Right lung (tissue), 5 donors: Measurements from ENCODE around the gene SCFD2. TPM values are rescaled to one million over a fixed set of nuclear protein-coding genes. Genes with fewer than 3 reads are reported as not detected.
"Not testable (repeated sequence)": the region's sequence is repeated elsewhere in the genome, so short reads cannot be mapped to it uniquely, and the experiment has no call there.

Source experiments
- DNase-seq, 2 donors: peaks; one replicate each; pipeline ENCODE4 v3.0.0-alpha.2; 2013
- polyA plus RNA-seq, 5 donors: library from polyadenylated mRNA; unstranded; fragments of 120-200 nt; gene quantifications; one replicate each; pipeline versions ENCODE4 v1.2.1 to v1.2.3, GENCODE V29; 2013; ENCODE audit warnings: inconsistent platforms in 1 of 5, low replicate concordance in 1 of 5; ENCODE audit not compliant: insufficient read length in 5 of 5, insufficient read depth in 1 of 5

SCFD2 gene
- polyA plus RNA-seq, 5 donors: 10.6 to 14.1 (median 13.5) TPM

DNA sequence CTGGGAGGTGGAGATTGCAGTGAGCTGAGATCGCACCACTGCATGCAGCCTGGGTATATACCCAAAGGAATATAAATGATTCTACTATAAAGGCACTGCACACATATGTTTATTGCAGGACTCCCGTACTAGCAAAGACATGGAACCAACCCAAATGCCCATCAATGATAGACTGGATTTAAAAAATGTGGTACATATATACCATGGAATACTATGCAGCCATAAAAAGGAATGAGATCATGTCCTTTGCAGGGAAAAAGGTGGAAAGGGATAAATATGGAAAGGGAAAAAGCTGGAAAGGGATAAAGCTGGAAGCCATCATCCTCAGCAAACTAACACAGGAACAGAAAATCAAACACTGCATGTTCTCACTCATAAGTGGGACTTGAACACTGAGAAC is 308.8 kb downstream of the SCFD2 start:
- DNase-seq: not testable (repeated sequence)

DNA sequence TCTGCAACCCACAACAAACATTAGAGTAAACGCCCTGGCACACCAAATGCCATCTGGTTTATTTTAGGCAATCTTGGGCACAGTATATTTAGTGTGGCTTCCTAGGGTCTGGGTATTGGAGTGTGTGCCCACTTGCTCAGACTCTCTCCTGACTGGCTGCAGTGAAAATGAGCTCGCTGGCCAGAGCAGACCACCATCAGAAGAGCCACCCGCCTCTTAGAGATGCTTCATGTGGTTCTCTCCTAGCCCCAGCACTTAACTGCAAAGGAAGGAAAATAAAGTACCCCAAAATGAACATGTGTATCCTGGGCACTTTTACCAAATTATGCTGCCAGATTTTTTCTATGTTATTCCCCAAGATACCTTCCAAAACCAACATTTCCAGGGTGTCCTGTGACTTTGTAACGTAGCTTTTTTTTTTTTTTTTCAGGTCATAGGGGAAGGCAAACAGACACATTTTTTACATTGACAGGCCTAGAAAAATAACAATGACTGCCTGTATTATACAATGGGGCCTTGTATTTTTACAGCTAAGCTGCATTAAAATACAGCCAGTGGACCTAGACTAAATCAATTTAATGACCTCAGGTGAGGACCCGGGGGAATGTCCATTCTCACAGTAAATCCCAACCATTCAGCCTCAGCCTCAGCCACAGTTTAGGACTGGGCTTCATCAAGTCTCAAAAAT is 310.0 kb downstream of the SCFD2 start:
- DNase-seq: no peak

DNA sequence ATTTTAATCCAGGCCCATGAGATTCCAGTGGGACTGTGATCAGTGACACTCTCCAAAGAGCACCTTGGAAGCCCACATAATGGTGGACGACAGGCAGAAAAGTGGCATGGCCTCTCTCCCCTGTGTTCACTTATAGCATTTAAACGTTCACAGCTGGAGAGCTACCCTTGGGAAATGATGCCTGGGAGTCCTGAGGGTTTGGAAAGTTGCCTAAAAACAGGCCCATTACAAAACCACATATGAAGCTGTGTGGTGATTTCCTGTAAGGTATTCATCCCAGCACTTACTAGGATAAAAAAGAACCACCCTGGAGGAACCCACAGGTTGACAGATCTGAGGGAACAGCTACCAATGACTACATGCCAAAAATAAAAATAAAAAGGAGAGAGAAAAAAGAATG is 310.6 kb downstream of the SCFD2 start:
- DNase-seq: no peak

DNA sequence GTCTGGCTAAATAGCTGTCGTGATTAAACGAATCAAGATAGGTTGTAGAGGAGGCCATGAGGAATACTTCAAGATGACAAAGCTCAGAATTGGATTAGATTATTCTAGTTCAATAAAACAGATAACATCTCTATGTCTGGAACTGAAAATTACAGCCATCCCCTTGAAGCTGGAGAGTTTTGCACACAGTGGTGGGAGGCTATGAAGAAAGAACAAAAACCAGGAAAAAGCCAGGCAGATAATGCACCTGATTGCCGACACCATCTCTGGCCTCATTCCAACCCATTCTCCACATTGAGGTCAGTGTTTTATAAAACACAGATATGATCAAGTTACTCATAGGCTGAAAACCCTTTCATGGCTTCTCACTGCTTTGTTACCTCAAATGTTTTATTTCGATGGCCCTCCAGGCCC is 315.5 kb downstream of the SCFD2 start:
- DNase-seq: no peak

DNA sequence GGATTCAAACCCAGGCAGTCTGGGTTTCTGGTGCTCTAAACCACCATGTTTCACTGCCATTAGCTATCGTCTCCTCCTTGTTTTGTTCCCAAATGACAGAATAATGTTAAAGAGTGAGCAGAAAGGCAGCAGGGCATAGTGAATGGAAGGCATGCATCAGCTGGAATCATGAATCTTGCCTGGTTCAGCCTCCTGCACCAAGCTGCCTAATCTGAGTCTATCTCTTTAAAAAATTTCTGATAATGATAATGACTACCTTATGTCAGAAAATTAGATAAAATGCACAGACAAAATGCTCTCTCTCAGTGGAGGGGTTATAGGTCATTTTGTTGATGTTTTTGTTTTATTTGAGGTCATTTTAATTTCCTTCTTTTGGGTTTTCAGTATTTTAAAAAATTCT is 316.3 kb downstream of the SCFD2 start:
- no peak for DNase-seq

DNA sequence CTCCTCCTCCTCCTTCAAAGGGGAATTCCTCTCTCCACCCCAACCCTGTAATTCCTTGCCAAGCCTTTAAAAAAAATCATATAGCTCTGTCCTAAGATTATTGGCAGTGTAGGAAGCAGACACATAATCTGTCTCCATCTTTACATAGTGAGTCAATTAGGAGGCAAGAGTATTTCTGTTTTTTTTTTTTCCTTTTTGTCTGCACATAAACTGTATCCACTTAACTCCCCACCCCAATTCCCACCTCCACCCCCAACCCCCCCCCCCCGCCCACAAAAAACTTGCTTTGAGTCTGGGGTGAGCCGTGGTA is 321.3 kb downstream of the SCFD2 start:
- no peak for DNase-seq

DNA sequence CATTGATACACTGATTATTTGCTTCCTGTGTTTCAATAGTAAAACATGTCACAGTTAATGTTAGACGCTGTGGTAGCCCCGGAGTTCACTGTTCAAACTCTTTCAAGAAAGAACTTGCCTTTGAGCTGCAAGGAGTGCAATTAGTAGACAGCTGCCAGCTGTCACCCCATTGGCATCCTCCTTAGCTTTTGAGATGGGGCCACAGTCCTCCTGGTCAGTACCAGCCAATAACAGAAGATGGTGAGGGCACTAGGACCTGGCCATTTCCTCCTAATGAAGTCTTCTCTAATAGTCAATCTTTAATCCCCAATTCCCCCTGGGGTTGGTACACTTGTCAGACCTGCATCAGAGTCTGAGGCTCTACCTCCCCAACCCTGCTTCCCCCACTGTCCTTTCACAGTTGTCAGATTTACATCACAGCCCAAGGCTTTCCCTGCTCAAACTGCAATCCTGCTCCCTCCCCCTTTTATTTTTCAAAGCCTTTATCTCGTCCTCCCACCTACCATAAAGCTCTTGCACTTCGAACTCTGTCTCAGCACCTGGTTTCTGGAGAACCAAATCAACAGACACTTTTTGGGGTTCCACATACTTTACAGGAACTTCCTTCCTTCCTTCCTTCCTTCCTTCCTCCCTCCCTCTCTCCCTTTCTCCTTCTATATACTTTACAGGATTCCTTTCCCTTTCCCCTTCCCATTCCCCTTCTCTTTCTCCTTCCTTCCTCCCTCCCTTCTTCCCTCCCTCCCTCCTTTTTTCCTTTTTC is 321.8 kb downstream of the SCFD2 start:
- no peak for DNase-seq

DNA sequence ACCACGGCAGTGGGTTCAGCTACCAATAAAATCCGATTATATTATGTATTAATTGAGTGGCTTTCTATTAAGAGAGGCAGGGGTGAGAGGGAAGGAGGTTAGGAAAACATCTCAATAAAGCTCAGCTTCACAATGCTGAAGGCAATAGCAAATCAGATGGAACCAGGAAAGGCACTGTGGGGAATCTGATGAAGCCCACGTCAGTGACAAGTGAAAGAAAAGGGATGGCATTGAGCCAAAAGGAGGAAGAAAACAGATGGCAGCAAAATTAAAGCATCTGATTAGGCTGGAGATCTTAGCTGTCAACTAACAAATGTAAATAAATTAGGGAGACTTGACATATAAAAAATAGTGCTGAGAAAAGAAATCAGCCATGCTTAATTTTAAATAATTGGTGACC is 322.8 kb downstream of the SCFD2 start:
- DNase-seq: no peak

DNA sequence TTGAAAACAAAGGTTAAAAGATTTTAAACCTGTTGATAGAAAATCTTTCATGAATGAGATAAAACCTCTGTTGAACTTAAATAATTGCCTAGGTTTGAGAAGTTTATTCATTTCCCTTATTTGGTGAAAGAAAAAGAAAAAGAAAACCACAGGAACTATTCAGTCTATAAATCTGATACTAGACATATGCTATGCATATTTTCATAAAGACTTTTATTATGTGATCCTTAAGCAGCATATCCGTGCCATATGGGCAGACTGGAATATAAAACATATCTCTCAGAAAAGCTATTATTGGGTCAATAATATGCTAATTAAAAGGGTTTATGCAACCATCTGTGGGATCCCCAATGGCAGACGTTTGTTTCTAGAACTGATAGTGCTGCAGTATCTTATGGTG is 325.0 kb downstream of the SCFD2 start:
- no peak for DNase-seq

DNA sequence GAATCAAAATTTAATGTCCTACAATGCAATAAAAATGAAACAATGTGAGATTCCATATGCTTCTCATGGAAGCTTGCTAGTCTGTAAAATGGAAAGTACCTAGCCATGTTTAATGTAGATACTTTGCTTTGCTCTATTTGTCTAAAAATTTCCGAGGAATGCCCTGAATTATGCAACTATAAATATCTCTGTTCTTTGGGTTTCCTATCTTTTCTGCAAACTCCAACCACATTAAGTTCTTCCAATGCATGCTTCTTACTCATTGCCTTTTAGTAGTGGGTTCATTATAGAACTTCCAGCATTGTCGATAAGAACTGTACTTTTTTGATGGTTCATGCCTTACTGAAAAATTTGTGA is 325.4 kb downstream of the SCFD2 start:
- no peak for DNase-seq

DNA sequence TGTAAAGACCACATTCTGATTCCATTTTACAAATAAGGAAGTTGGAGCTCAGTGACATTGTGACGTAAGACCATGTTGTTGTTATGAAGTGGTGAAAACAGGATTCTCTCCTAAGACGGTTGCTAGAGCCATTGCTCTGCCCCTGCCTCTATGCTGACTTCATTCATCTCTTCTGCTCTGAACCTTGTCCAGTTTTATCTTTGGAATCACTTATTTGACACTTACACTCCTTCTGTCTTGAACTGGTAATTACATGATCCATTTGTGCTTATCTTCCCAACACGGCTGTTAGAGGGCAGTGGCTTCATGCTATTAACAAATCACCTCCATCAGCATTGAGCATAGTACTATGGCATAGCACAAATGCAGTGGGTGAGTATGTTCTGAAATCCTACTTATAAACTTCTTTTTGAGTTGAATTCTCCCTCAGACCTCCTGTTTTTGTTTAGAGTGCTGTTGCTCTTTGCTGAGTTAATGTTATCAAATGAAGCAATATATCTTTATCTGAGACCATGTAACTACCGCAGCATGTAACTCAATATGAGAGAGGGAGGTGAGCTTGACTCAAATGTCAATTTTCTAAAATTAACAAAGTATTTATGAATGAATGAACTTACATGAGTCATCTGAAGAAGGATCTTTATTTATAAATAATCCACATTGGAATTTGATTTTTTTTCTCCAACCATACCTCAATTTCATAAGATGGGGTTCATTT is 326.0 kb downstream of the SCFD2 start:
- DNase-seq: no peak

DNA sequence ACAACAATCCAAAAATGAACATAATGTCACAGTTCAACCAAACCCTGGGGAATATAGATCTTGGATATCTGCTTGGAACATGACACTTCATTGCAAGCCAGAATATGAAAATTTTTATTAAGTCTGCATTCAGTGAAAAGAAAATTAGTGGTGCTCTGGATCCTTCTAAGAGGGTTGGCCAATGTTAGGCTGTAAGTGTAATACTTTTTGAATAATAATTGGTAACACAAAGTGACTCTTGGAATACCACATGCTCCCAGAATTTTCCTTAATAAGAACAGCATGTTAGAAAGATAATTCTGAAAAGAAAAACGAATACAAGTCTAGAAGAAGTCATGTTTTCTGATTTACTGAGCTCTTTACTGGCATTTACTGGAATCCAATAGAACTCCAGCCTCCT is 328.0 kb downstream of the SCFD2 start:
- DNase-seq: no peak

DNA sequence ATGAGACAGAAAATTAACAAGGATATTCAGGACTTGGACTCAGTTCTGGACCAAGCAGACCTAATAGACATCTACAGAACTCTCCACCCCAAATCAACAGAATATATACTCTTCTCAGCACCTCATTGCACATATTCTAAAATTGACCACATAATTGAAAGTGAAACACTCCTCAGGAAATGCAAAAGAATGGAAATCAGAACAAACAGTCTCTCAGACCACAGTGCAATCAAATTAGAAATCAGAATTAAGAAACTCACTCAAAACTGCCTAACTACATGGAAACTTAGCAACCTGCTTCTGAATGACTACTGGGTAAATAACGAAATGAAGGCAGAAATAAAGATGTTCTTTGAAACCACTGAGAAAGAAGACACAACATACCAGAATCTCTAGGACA is 333.0 kb downstream of the SCFD2 start:
- DNase-seq: not testable (repeated sequence)

DNA sequence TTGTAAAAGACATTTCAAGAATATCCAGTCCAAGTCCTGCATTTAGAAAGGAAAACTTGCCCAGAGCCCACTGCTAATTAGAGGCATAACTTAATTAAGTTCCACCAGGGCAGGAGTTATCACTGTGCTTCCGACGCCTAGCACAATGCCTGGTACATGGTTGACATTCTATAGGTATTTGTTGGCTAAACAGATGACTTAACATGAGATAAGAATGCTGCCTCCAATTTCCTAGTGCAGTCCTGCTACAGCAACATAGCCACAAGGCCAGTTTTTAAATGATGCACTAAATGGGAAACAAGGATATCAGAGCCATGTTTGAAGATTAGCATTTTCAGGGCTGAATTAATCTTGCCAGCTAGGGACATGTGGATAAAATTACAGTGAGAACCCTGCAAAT is 339.6 kb downstream of the SCFD2 start:
- no peak for DNase-seq

DNA sequence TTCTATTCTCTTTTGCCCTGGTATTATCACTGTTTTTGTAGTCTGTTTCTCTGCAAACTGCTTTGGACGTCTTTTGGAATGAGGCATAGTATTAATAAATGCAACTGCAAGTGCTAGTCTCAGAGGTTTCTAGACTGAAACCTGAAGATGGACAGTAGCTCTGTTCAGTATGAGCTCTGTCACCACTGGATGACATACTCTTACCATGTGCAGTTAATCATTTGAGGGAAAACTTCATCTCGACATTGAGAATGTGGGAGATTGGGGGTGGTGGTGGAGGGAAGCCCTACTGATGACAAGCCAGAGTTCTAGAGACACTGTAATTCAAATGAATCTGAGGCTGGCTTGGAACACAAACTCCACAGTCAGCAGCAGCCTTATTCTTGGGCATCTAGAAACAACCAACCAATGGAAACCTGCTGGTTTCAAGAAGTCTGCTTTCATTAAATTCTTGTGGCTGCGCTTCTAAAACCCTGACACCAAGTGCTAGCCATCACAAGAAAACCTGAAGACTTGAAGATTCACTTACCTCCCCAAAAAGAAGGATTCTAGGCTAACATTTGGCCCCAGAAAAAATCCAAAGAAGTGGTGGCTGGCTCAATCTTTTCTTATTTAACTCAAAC is 342.1 kb downstream of the SCFD2 start:
- DNase-seq: no peak

DNA sequence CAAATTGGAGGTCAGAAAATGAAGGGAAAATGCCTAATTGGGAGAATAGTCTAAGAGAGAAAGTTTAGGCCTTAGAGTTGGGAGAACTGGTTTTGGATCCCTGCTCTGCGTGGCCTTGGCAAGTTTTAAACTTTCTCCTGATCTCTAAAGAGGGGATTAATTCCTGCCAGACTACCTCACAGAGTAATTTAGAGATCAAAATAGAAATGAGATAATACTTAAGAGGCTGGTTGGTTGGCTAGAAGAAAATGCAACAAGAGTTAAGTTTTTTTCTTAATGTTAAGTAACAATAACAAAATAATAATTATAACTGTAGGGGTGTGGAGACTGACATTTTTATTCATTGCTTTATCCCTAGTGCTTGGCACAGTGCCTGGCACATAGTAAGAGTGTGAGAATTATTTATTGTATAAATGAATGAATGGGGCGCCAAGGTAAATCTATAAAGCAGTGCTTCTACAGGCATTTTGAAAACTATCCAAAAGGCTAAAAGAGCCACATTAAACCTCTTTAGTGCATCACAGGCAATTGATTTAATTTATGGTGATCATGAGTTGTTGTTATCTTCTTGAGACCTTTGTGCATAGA is 343.3 kb downstream of the SCFD2 start:
- no peak for DNase-seq

DNA sequence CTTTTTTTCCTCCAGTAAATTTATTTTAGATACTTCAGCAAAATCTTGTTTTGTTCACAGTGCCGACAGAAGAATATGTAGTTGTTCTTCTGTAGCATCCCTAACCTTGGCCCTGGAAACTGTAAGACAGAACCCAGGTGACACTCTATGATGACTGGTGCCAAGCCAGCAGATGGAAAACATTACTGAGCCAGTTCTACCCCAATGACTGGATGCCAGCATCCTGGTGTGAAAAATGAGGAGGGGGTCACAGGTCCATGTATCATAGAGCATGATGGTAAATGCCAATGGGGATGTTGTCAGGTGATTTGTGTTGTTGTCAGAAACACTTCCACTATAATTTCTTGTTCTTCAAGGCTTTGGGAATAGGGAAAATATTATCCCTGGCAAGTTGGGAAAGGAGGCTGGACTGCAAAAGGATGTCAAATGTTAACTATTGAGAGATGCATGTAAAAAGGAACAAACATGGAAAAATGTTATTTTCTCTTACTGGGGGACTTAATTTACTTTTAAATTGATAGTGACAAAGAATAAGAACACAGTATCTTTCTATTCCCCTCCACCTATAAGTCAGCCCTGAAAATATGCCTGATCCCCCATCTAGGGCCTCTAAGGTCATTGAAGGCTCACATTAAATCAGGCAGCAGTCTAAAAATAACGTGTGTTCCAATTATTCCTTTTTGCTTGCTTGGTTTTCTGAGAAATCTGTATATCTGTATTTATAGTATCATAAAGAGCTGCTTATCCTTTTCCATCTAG is 343.9 kb downstream of the SCFD2 start:
- DNase-seq: no peak

DNA sequence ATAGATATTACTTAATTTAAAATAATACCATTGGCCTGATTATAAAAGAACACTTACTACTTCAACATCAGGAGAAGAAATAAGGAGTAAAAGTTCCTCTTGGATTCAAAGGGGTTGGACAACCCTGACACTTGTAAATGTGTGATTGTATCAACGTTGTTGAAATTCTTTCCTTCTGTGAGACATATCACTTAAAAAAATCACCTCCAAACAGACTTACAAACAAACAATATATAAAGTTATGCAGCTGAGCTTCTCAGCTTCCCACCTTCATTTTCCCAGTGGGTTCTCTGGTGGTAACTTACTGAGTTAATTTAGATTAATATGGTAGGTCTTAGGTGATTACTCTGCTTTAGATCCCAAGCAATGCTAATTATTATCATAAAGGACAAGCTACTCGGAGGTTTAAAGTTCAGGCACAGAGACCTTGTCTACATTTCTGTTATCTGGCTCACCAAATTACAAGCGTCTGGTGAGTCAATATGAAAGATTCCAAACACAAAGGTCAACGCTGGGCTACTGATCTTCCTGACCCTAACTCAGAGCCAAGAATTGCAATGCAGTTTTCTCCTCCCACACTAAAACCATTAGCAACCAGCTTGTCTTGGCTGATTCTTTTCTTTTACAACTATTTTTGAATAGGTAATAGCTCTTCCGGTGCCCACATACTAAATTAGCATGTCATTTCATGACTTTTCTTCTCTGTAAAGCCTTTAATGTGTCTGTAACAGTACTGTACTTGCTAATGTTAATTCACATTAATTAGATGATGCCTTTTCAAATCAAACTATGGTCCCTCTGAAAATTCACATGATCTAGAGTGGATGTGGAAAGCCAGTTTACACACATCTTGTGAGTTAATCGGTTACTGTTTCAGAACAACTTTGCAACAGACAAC is 346.1 kb downstream of the SCFD2 start:
- DNase-seq: no peak

DNA sequence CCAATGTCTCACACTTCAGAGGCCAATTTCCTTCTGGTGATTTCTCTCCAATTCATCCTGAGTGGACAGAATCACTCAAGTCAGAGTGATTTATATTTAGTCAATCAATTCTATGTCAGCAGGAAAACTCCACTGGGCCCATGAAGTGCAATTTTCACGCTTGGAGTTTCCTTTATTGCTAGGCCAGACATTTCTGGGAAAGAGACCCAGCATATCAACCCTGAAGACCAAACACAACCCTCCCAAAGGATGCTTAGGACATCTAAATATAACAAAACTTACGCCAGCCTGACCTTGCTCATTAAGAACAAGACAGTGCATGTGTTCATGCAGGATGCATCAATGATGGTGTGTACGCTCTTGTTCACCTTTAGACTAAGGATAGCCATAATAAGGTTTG is 347.4 kb downstream of the SCFD2 start:
- DNase-seq: no peak

DNA sequence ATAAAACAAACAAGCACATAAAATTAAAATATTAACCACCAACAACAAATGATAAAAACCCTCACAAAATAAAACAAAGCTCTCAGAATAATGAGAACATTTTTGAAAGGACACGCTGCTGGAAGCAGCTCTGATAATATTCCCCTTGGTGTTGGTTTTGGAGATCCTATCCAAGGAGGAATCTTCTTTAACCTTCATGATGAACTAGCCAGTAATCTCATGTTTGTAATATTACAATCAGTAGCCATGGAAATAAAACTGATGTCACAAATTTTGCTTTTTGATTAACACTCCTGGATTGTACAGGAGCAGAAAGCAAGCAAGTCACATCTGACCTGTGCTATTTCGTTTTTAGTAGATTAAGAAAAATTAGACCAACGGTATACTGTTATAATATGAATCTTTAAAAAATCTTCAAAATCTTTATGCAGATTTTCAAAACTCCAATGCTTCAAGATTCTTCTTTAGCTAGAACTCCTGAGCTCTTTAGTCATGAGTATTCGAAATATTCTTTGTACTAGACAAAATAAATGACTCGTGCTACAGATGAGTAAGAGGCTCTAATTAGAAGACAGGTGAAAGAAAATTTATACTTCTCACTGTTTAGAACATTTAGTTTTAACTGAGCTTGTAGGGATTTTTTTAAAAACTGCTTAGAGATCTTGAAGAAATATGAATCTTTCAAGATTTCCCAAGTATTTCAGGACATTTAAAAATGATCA is 349.6 kb downstream of the SCFD2 start:
- no peak for DNase-seq
